H9 (cell line): Measurements from ENCODE around the gene C18orf54. TPM values are rescaled to one million over a fixed set of nuclear protein-coding genes. Genes with fewer than 3 reads are reported as not detected.

Experiments used
- DNase-seq: peaks from one replicate; pipeline ENCODE4 v3.0.0-alpha.2; 2017
- H2AFZ ChIP-seq: one replicate; pipeline ENCODE4 v1.6.1; 2013; ENCODE audit warnings: mild to moderate bottlenecking, low read length, control low read depth, moderate library complexity
- H2AK5ac ChIP-seq: 2 replicates; pipeline ENCODE4 v1.6.1; 2013; ENCODE audit warnings: low read length, control low read depth, mixed read lengths; ENCODE audit not compliant: insufficient read length
- H2BK120ac ChIP-seq: one replicate; pipeline ENCODE4 v1.6.1; 2013; ENCODE audit warnings: low read depth, mild to moderate bottlenecking, low read length, control low read depth, inconsistent platforms; ENCODE audit not compliant: poor library complexity, severe bottlenecking
- H2BK12ac ChIP-seq: 2 replicates; pipeline ENCODE4 v1.6.1; 2013; ENCODE audit warnings: low read length, control low read depth, mixed read lengths, low read depth; ENCODE audit not compliant: insufficient read length
- H2BK15ac ChIP-seq: 2 replicates; pipeline ENCODE4 v1.6.1; 2013; ENCODE audit warnings: low read depth, low read length, control low read depth
- H2BK20ac ChIP-seq: one replicate; pipeline ENCODE4 v1.6.1; 2013; ENCODE audit warnings: low read depth, mild to moderate bottlenecking, low read length, control low read depth, inconsistent platforms; ENCODE audit not compliant: poor library complexity, severe bottlenecking
- H2BK5ac ChIP-seq: 2 replicates; pipeline ENCODE4 v1.6.1; 2013; ENCODE audit warnings: low read length, control low read depth, mixed read lengths; ENCODE audit not compliant: insufficient read length
- H3K14ac ChIP-seq: 2 replicates; pipeline ENCODE4 v1.6.1; 2013; ENCODE audit warnings: low read length, control low read depth; ENCODE audit not compliant: insufficient read depth
- H3K18ac ChIP-seq: 2 replicates; pipeline ENCODE4 v1.6.1; 2013; ENCODE audit warnings: low read depth, mild to moderate bottlenecking, mixed read lengths, low read length, control low read depth; ENCODE audit not compliant: insufficient read length
- H3K23ac ChIP-seq: 2 replicates; pipeline ENCODE4 v1.6.1; 2013; ENCODE audit warnings: low read length, control low read depth, mixed read lengths, low read depth; ENCODE audit not compliant: insufficient read length
- H3K23me2 ChIP-seq: 2 replicates; pipeline ENCODE4 v1.6.1; 2013; ENCODE audit warnings: low read depth, mild to moderate bottlenecking, mixed read lengths, low read length, control low read depth; ENCODE audit not compliant: insufficient read length, poor library complexity, severe bottlenecking
- H3K27ac ChIP-seq: 2 replicates; pipeline ENCODE4 v1.5.1; 2013; ENCODE audit warnings: low read length, control low read depth, mixed read lengths, low read depth; ENCODE audit not compliant: insufficient read length
- H3K27me3 ChIP-seq: 2 replicates; pipeline ENCODE4 v1.6.1; 2013; ENCODE audit warnings: low read length, control low read depth, inconsistent platforms; ENCODE audit not compliant: insufficient read depth
- H3K4ac ChIP-seq: 2 replicates; pipeline ENCODE4 v1.6.1; 2013; ENCODE audit warnings: low read depth, mild to moderate bottlenecking, control low read depth, inconsistent platforms, low read length, moderate library complexity
- H3K4me1 ChIP-seq: 2 replicates; pipeline ENCODE4 v1.6.1; 2013; ENCODE audit warnings: low read length, control low read depth, inconsistent platforms; ENCODE audit not compliant: insufficient read depth
- H3K4me2 ChIP-seq: 2 replicates; pipeline ENCODE4 v1.6.1; 2013; ENCODE audit warnings: low read length, control low read depth, mixed read lengths; ENCODE audit not compliant: insufficient read length, insufficient read depth
- H3K56ac ChIP-seq: 2 replicates; pipeline ENCODE4 v1.6.1; 2013; ENCODE audit warnings: low read depth, mild to moderate bottlenecking, mixed read lengths, low read length, control low read depth; ENCODE audit not compliant: insufficient read length
- H3K79me1 ChIP-seq: 2 replicates; pipeline ENCODE4 v1.6.1; 2013; ENCODE audit warnings: low read depth, mild to moderate bottlenecking, moderate library complexity, low read length, control low read depth, inconsistent platforms; ENCODE audit not compliant: insufficient read depth, poor library complexity, severe bottlenecking
- H3K79me2 ChIP-seq: 2 replicates; pipeline ENCODE4 v1.6.1; 2013; ENCODE audit warnings: low read length, control low read depth, inconsistent platforms; ENCODE audit not compliant: insufficient read depth
- H3K9ac ChIP-seq: 2 replicates; pipeline ENCODE4 v1.6.1; 2013; ENCODE audit warnings: low read length, control low read depth, mixed read lengths; ENCODE audit not compliant: insufficient read length; ENCODE audit errors: extremely low read depth
- H3K9me3 ChIP-seq: one replicate; pipeline ENCODE4 v1.6.1; 2013; ENCODE audit warnings: low read depth, low read length, inconsistent platforms; ENCODE audit not compliant: control insufficient read depth
- H3T11ph ChIP-seq: one replicate; pipeline ENCODE4 v1.6.1; 2013; ENCODE audit warnings: mild to moderate bottlenecking, low read length, control low read depth, inconsistent platforms
- H4K20me1 ChIP-seq: one replicate; pipeline ENCODE4 v1.6.1; 2013; ENCODE audit not compliant: control insufficient read depth, insufficient read length, insufficient read depth
- H4K5ac ChIP-seq: 2 replicates; pipeline ENCODE4 v1.6.1; 2013; ENCODE audit warnings: low read depth, mild to moderate bottlenecking, mixed read lengths, low read length, control low read depth; ENCODE audit not compliant: insufficient read length
- H4K8ac ChIP-seq: replicated peaks from 2 replicates; pipeline ENCODE4 v1.6.1; 2013; ENCODE audit warnings: low read length, control low read depth, mixed read lengths, low read depth; ENCODE audit not compliant: insufficient read length
- H4K91ac ChIP-seq: 2 replicates; pipeline ENCODE4 v1.6.1; 2013; ENCODE audit warnings: low read depth, mild to moderate bottlenecking, moderate library complexity, mixed read lengths, low read length, control low read depth; ENCODE audit not compliant: insufficient read length
- H3K27ac Mint-ChIP-seq, 3 experiments: 2 replicates in 2 of 3; 3 replicates in 1 of 3; pipeline ENCODE4 v1.8.0; 2020 to 2021; ENCODE audit warnings: mixed read lengths in 3 of 3, mild to moderate bottlenecking in 1 of 3, moderate library complexity in 1 of 3
- H3K27me3 Mint-ChIP-seq: 2 replicates; pipeline ENCODE4 v1.8.0; 2021; ENCODE audit warnings: low read depth, mild to moderate bottlenecking, moderate library complexity, mixed read lengths
- H3K36me3 Mint-ChIP-seq, 3 experiments: 2 replicates in 2 of 3; 3 replicates in 1 of 3; pipeline ENCODE4 v1.8.0; 2020 to 2021; ENCODE audit warnings: low read depth in 3 of 3, mixed read lengths in 3 of 3; ENCODE audit not compliant: insufficient read depth in 1 of 3
- H3K4me1 Mint-ChIP-seq, 2 experiments: 2 replicates each; pipeline ENCODE4 v1.8.0; 2020; ENCODE audit warnings: mixed read lengths in 2 of 2
- H3K4me3 Mint-ChIP-seq, 2 experiments: 2 replicates in 1 of 2; 3 replicates in 1 of 2; pipeline ENCODE4 v1.8.0; 2020 to 2021; ENCODE audit warnings: mild to moderate bottlenecking in 2 of 2, mixed read lengths in 2 of 2, moderate library complexity in 1 of 2
- H3K9me3 Mint-ChIP-seq, 2 experiments: 2 replicates in 1 of 2; 3 replicates in 1 of 2; pipeline ENCODE4 v1.8.0; 2020; ENCODE audit warnings: mild to moderate bottlenecking in 2 of 2, mixed read lengths in 2 of 2, moderate library complexity in 1 of 2
- CTCF ChIP-seq: fragments of 200-600 bp; sonication (generic); conservative IDR thresholded peaks from 3 replicates; pipeline ENCODE4 v1.8.0; 2021; ENCODE audit warnings: antibody characterized with exemption, mild to moderate bottlenecking
- WGBS: extraction: QIAGEN DNeasy Blood & Tissue Kit; methylation state at CpG from one replicate; pipeline ENCODE4 v1.1.7; 2013; ENCODE audit warnings: missing lambda C conversion rate, low lambda C conversion rate, mixed read lengths; ENCODE audit not compliant: insufficient read length; ENCODE audit errors: extremely low coverage; 5-methylcytosine and 5-hydroxymethylcytosine counted together
- total RNA-seq: library from RNA; stranded (reverse); gene quantifications from 2 replicates; pipeline ENCODE4 v1.2.1, GENCODE V29; 2021

C18orf54 gene
- total RNA-seq, 1 experiment from 2014 or later, result 21.6 TPM

GRCh38 chr18:54426085-54426665 is 68.5 kb downstream of the C18orf54 start:
- Histone ChIP-seq H3K9me3 (no peaks in the 10 kb centered on the region), H2BK120ac (no peak overlapping the region), H3T11ph (no peak overlapping the region), H3K14ac (no peak overlapping the region), H4K8ac (no peak overlapping the region), H2BK12ac (no peak overlapping the region), H3K79me1 (no peaks in the 10 kb centered on the region), H3K4ac (no peak overlapping the region), H3K27me3 (no peaks in the 10 kb centered on the region; the same call in 1 of the 2 replicates), H3K4me1 (no peaks in the 10 kb centered on the region; the same call in 1 of the 2 replicates), H2AFZ (no peak overlapping the region), H3K9ac (no peak overlapping the region), H3K27ac (no peak overlapping the region), H2BK5ac (no peak overlapping the region), H3K79me2 (no peaks in the 10 kb centered on the region), H3K56ac (no peak overlapping the region), H2BK15ac (no peak overlapping the region), H3K18ac (no peak overlapping the region), H3K23me2 (no peaks in the 10 kb centered on the region), H4K20me1 (no peaks in the 10 kb centered on the region), H3K4me2 (no peak overlapping the region), H3K23ac (no peak overlapping the region), H4K91ac (no peak overlapping the region), H2AK5ac (no peak overlapping the region), H4K5ac (no peak overlapping the region), H2BK20ac (no peak overlapping the region)
- H3K9me3 Mint-ChIP-seq, result no peaks in the 10 kb centered on the region
- WGBS, result no CpG with 5 or more reads among the region's 2 CpGs
- no peak for DNase-seq
- no peaks in the 10 kb centered on the region for H3K27me3 Mint-ChIP-seq
- peaks cover 0 to 8% of the 10 kb centered on the region in 2 experiments; a peak in 1 of 4 replicates for H3K4me1 Mint-ChIP-seq
- H3K4me3 Mint-ChIP-seq, result no peak overlapping the region
- no peaks in the 10 kb centered on the region for H3K36me3 Mint-ChIP-seq
- no peak overlapping the region for H3K27ac Mint-ChIP-seq
- no peak for TF ChIP-seq CTCF

Other genes starting within 250 kb of the C18orf54 start
- gene MBD2, start 133.2 kb upstream of the C18orf54 start, total RNA-seq, result 29.9 and 34.0 TPM in 2 replicates
- 44.1 and 45.0 TPM in 2 replicates for gene POLI, start 88.4 kb upstream of the C18orf54 start, total RNA-seq
- not detected in 2 replicates for gene STARD6, start within 50 bp of the C18orf54 start, total RNA-seq
- gene DYNAP, start 233.3 kb downstream of the C18orf54 start, total RNA-seq, result 2.3 and 2.5 TPM in 2 replicates